ENCODE measurements around the gene LYPD6B. TPM values are rescaled to one million over a fixed set of nuclear protein-coding genes. Genes with fewer than 3 reads are reported as not detected.

The LYPD6B gene
- total RNA-seq, 1 donor from 2014 or later, result not detected

GRCh38 chr2:149146876-149147275, 108.4 kb downstream of the LYPD6B start:
- intact Hi-C loops (cut with DNase I), result no loop called here
- no peak for DNase-seq (ENCODE audit: low spot score)

GRCh38 chr2:149148194-149149006, 109.9 kb downstream of the LYPD6B start:
- intact Hi-C loops (cut with DNase I), result no loop called here
- no peak for DNase-seq (ENCODE audit: low spot score)

- intact Hi-C loops (cut with DNase I), result no loop called here
- DNase-seq (ENCODE audit: low spot score), result no peak
Measured at GRCh38 chr2:149149007-149149297, 110.5 kb downstream of the LYPD6B start.

GRCh38 chr2:149152469-149152953, 114.0 kb downstream of the LYPD6B start:
- DNase-seq (ENCODE audit: low spot score), result no peak
- intact Hi-C loops (cut with DNase I), result no loop called here

- DNase-seq (ENCODE audit: low spot score), result no peak
- intact Hi-C loops (cut with DNase I), result no loop called here
Measured at GRCh38 chr2:149155196-149155969, 116.9 kb downstream of the LYPD6B start.

GRCh38 chr2:149155988-149156387, 117.5 kb downstream of the LYPD6B start:
- intact Hi-C loops (cut with DNase I), result no loop called here
- no peak for DNase-seq (ENCODE audit: low spot score)

GRCh38 chr2:149156971-149157740, 118.7 kb downstream of the LYPD6B start:
- intact Hi-C loops (cut with DNase I), result no loop called here
- DNase-seq (ENCODE audit: low spot score), result no peak

- intact Hi-C loops (cut with DNase I), result no loop called here
- no peak for DNase-seq (ENCODE audit: low spot score)
Measured at GRCh38 chr2:149158957-149159356, 120.5 kb downstream of the LYPD6B start.

GRCh38 chr2:149160195-149160594, 121.7 kb downstream of the LYPD6B start:
- no peak for DNase-seq (ENCODE audit: low spot score)
- intact Hi-C loops (cut with DNase I), result no loop called here

- intact Hi-C loops (cut with DNase I), result no loop called here
- no peak for DNase-seq (ENCODE audit: low spot score)
Measured at GRCh38 chr2:149160701-149161217, 122.3 kb downstream of the LYPD6B start.

- DNase-seq (ENCODE audit: low spot score), result no peak
- intact Hi-C loops (cut with DNase I), result no loop called here
Measured at GRCh38 chr2:149161481-149162225, 123.2 kb downstream of the LYPD6B start.

GRCh38 chr2:149164296-149164695, 125.8 kb downstream of the LYPD6B start:
- no peak for DNase-seq (ENCODE audit: low spot score)
- intact Hi-C loops (cut with DNase I), result no loop called here

- no peak for DNase-seq (ENCODE audit: low spot score)
- intact Hi-C loops (cut with DNase I), result no loop called here
Measured at GRCh38 chr2:149164827-149165226, 126.3 kb downstream of the LYPD6B start.

GRCh38 chr2:149167001-149167780, 128.7 kb downstream of the LYPD6B start:
- intact Hi-C loops (cut with DNase I), result no loop called here
- no peak for DNase-seq (ENCODE audit: low spot score)

- intact Hi-C loops (cut with DNase I), result no loop called here
- no peak for DNase-seq (ENCODE audit: low spot score)
Measured at GRCh38 chr2:149167941-149168340, 129.4 kb downstream of the LYPD6B start.

GRCh38 chr2:149169656-149170055, 131.2 kb downstream of the LYPD6B start:
- no peak for DNase-seq (ENCODE audit: low spot score)
- intact Hi-C loops (cut with DNase I), result no loop called here

GRCh38 chr2:149170156-149170555, 131.7 kb downstream of the LYPD6B start:
- DNase-seq (ENCODE audit: low spot score), result no peak
- intact Hi-C loops (cut with DNase I), result no loop called here

- intact Hi-C loops (cut with DNase I), result no loop called here
- DNase-seq (ENCODE audit: low spot score), result no peak
Measured at GRCh38 chr2:149170911-149171310, 132.4 kb downstream of the LYPD6B start.

- intact Hi-C loops (cut with DNase I), result no loop called here
- DNase-seq (ENCODE audit: low spot score), result no peak
Measured at GRCh38 chr2:149173220-149173619, 134.7 kb downstream of the LYPD6B start.
